Dedifferentiated amniotic fluid mesenchymal stem cell (primary cell): ENCODE measurements around the gene ADAR.

Experiments
- DNase-seq: peaks from one replicate; pipeline ENCODE4 v3.0.0-alpha.2; 2016; ENCODE audit errors: extremely low spot score

ADAR gene

DNA sequence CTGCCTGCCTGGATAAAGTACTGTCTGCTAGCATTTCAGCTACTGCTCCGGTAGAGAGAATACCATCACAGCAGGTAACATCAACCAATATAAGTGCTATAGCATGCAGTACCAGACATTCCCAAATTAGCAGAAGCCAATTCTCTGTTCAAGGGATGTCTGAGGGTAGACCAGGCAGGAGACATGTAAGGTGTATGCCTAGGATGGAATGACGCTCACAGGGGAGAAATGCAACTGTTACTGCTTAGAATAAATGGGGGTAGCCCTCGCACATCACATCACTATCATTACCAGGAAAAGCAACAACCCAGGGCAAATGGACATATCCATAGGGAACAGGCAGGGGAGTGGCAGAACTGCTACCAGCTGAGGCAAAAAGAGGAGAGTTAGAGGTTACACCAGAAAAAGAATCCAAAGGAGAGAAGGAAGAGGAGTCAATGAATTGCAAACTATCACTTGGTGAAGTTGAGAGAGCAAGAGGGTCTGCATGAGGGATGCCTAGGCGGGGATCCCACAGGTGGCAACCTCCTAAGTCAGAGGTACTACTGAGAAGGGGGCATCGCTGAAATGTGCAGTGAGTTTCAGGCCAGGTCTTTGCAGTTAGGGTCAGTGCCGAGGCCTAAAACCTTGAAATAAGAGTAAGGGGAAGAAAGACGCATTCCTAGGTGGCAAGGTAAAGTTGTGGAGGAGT lies 50.6 kb downstream of the ADAR start:
- DNase-seq: no peak

DNA sequence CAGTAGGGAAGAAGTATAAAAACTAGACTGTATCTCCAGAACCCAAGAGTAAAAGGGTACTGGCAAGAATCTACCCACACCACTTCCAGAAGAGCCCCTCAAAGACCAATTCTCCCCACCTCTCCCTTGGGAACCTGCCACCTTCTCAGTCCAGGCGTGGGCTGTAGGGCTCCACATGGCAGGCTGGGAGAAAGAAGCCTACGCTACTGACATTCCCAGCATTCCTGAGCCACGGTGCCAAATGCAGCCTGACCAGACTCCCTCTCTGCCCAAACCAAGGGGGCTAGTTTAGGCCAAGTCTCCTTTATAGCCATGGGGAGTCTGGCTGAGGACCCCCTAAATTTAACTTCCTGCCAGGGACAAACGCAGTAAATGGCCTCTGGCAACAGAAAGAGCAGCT lies 51.6 kb downstream of the ADAR start:
- DNase-seq: no peak

DNA sequence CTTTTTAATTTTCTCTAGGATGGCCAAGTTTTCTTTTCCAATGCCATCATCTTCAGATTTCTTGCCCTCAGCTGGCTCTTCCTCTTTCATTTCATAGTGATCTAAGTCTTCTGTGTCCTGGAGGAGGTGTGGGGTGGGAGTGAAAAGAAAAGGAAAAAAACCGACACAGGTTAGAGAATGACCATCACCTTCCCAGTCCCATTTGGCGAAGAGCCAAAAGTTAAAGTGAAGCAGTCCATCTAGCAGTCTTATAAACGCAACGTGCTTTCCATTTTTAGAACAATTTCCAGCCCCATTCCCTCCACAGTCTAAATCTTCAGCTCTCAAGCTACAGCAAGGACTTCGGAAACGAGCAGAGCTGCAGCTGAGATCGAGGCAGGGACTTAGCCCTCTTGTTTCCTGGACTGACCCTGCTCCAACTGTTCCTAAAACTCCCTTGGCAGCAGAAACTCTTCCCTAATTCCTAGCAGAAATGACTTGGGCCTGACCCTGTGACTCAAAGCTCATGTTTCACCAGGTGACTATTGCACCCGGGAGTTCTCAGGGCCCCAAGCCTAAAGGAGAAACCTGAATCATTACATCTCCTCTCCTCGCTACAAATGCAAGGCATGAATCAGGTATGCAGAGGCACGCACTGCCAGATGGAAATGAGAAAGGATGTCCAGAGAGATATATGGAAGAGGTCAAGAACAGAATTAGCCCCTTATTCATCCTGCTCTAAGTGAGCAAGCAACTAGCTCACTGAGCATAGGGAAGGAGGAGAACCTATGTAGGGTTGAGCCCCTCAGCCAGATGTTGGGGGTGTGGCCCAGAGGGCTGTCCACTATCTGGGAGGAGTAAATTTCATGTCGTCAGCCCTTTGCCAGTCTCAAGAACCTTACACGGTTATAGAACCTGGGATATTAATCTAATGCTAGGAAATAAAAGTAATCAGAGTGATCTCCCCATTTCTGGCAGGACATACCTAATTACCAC lies 54.6 kb downstream of the ADAR start:
- no peak for DNase-seq

DNA sequence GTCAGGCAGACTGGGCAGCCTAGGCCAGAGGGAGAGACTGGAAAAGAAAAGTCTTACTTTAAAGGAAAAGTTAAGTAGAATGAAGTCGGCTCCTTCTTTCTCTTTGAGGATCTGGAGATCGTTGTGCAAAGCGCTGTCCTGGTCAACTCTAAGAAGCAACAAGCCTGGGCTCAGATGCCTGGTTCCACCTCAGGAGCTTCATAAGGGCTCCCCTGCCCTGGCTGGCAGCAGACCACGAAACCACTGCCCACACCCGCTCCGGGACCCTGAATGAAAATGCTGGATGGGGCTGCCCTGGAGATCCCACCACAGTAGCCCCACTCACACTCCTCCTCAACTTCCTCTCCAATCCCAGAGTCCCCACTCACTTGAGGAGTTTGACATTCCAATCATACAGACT lies 56.0 kb downstream of the ADAR start:
- no peak for DNase-seq

DNA sequence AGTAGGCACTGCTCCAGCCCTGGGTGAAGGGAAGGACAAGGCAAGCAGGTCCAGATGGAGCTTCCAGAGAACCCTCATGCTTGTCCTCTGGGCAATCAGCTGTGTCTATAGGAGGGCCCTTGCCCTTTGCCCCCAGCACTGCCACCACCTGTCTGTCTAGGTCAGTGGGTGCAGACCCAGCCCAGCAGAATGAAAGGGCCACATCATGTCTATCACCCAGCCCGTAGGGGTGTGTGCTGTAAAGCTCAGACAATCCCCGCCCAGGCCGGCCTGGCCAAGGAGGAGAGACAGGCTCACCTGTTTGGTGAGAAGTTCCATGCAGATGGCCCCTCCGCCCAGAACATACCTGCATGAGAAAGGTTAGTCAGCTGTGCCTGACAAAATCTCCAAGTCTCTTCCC lies 56.5 kb downstream of the ADAR start:
- no peak for DNase-seq

DNA sequence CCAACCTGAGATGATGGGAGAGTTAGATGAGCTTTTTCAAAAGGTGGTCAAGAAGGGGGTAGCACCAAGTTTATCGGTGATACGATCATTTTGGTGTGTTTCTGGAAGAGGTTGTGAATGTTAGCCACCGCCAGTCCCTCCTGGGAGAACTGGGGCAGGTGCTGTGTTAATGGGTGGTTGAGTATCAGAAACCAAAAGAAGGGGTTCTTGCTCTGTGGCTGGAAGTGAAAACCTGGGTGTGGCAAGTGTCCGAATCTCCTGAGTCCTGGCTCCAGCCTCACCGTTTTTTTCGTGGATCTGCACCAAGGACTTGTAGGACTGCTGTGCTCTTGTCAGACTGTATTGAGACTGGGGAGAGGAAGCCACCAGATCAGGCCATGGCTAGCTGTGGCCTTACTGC lies 57.3 kb downstream of the ADAR start:
- DNase-seq: no peak

DNA sequence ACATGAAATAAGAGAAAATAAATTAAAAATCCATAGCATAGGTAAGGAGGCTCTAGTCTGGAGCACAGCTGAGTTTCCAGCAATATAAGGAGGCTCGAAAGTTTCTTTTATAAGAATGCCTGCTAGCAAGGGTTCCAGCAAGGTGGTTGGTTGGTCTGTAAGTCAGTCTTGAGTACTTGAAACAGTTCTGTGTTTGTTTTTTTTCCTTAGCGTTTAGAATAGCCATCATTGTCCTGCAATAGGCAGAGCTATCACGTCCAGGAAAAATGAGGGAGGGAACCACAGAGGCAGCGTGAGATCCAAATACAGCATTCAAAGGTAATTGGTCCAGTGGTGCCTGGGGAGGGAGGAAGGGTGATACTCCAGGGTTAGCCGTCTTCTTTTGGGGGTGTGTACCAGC lies 57.9 kb downstream of the ADAR start:
- no peak for DNase-seq

DNA sequence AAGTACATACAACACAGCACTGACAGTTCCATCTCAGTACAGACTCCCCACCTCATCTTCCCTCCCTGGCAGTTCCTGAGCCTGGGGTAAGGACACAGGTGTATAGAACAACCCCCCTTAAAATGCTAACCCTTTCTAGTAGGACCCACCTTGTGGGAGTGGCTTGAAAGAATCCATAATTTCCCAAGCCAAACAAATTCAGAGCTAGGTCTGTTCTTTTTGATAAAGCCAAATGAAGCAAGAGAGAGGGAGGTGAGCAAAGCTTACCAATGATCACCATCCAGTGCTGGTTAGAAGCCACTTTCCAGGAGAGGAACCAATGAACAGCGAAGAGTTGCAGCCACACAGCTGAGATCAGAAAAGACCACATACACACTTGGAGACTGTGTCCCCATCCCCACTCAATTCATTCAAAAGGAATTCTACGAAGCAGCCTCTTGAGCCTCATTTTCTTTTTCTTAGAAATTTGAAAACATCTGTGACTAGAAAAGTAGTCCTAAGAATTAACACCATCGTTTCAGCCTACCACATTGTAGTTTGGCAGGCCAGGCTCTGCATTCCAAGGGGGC lies 58.7 kb downstream of the ADAR start:
- no peak for DNase-seq

DNA sequence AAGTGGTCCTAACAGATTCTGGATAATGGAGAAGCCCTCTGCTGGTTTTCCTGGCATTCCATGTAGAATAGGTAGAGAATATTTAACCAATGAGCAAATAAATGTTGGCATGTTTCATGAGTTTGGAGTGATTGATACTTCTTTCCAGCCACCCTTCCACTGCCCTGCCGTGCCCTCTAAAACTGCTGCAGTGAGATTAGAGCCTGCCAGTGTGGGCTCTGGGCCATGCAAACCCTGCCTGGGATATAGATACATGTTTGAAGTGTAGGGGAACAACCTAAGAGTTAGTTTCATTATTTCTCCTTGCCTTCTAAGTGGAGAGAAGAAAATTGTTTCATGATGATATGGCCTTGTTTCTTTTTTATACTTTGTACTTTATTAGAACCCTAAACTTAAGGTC lies 60.0 kb downstream of the ADAR start:
- no peak for DNase-seq

DNA sequence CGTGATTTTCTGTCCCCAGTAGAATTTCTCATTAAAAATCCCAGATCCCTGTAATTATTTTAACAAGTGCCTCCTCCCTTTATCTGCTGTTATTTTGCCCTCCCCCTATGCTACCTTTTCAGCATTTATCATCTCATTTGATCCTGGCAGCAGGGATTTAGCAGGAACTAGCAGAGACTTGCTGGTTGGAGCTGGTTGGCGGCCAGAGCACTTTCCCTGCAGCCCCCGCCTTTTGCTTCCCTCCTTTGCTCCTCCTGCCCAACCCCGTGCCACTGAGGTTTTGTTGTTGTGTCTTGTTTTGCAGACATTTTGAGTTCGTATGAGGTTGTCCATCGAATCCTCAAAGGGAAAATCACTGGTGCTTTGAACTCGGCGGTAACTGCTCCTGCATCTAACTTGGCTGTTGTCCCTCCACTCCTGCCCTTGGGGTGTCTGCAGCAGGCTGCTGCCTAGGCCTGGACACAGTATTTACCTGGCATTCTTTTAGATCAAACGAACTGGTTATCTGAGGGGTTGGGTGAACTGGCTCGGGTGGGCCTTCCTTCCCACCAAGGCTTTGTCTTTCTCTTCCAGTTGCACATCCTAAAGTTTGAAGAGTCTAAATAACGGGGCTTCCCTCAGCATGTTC lies 60.8 kb downstream of the ADAR start:
- DNase-seq: no peak

DNA sequence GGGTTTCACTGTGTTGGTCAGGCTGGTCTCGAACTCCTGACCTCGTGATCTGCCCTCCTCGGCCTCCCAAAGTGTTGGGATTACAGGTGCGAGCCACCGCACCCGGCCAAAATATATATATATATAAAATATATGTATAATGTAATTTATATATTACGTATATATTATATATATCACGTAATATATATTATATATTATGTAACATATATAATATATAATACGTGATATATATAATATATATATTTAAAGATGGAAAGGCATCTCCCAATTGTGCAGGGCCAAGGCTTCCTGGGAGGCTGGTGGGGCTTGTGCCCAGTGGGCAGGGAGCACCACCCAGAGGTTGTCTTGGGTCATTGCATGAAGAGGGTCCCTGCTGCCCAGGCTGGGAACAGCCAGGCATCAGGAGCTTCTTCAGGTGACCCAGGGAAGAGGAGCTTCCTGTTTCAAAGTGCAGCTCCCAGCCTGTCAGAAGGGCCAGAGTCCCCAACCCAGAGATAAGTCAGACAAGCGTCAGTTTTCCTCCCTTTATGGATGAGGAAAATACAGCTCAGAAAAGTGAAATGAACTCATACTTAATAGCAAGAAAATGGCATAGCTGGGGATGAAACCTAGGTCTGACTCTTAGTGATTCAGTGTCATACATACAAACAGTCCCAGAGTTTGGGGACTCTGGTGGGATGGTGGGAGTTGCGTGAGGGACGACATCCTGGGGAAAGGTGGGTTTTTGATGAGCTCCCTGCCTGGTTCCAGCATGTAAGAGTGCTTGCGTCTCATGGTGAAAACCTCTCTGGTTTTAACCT lies 61.5 kb downstream of the ADAR start:
- DNase-seq: no peak

DNA sequence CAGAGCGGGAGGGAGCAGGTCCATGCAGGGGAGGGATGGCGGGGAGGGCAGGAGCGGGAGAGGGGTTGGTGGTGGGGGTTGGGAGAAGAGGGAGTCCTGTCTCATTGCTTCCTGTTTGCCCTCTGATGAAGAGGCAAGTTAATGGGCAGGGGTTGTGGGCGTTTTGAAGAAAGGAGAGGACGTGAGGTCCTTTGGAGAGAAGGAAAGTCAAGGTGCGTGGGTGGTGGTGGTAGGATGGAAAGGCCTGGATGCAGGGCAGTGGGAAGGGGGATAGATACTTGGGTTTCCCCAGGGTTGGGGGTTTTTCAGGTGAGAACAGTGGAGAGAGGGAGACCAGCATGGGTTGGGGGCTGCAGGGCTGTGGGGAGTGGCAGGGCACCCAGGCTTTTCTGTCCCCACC lies 66.8 kb downstream of the ADAR start:
- no peak for DNase-seq

DNA sequence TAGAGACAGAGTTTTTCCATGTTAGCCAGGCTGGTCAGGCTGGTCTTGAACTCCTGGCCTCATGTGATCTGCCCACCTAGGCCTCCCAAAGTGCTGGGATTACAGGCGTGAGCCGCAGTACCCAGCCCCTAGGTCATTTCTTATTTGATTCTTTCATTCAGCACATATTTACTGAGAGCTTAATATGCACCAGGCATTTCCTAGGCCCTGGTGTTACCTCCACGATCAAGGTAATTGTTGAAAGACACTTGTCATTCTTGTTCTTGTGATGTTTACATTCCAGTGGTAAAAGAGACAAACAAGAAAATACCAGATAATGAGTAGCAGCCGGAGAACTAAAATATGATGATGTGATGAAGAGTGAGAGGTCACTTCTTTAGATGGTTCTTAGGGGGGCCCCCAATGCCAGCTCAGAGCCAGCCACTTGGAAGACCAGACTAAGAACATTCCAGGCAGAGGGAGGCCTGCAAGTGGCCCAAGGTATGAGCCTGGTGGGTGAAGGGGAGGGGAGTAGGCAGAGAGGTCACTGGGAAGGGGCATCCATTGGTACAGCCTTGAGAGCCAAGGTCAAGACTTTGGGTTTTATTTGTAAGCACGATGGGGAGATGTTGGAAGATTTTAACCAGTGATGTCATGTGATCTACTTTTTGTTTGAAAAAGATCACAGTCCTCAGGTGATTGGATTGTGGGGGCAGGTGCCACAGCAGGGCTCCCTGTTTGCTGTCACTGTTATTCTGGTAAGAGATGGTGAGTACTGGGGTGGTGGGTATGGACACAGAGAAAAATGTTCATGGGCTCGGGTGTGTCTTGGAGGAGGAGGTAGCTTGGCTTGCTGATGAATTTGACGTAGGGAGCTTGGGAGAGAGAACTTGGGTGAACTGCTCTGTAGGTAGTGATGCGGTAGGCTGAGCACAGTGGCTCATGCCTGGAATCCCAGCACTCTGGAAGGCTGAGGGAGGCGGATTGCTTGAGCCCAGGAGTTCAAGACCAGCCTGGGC lies 68.2 kb downstream of the ADAR start:
- no peak for DNase-seq

DNA sequence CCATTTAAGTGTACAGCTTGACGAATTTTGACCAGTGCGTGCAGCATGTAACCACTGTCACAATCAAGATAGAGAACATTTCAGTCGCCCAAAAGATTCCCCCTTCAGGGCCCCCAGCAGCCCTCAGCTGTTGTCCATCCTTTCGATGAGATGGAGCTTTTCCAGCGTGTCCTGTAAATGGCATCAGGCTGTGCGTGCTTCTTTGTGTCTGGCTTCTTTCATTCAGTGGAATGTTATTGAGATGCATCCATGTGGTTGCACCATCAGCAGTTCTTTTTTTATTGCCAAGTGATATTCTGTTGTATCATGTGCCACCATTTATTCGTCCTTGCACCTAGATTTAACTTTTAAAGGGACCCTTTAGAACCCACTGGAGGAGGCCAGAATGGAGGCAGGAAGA lies 71.4 kb downstream of the ADAR start:
- no peak for DNase-seq

DNA sequence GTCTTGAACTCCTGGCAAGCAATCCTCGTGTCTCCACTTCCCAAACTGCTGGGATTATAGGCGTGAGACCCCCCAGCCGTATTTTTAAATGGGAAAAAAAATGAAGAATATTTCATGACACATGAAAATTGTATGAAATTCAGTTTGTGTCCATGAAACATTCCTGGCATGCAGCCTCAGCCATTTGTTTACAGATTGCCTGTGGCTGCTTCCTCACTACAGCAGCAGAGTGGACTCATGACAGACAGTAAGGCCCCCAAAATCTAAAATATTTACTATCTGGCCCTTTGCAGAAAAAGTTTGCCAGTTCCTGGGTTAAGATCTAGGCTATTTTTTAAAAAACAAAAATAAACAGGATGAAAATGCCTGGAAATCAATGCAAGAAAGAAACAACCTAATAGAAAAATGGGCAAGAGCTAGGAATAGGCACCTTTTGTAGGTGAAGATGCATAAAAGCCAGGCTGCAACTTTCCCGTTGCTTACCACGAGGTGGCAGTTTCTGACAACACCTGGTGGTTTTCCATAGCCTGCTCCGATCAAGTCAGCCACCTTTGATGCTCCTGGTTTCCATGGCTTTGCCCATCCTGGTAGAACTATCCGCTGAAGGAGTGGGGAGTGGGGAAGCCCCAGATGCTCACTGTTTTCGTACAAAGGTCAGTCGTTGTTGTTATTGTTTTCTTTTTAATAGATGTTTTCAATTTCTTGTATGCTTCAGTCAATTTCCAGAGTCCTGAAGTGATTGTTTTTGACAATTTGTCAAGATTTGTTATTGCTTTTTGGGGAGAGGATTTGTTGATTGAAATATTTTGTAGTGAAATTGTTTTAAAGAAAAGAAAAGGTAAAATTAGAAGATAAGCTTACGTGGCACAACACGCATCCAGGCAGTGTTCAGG lies 73.8 kb downstream of the ADAR start:
- no peak for DNase-seq
